Measurements from ENCODE around the gene PTCD2. TPM values are rescaled to one million over a fixed set of nuclear protein-coding genes. Genes with fewer than 3 reads are reported as not detected.

Gene PTCD2
- 6.7 TPM for total RNA-seq (ENCODE audit: unreplicated experiment)
- long read RNA-seq, partial matches to known transcripts: 1 of 1 reads
- long read RNA-seq, other reads (novel, unspliced or antisense): 0 of 1 reads

- peak; percentile 95 for DNase-seq
- Mint-ChIP-seq H3K9me3 (ENCODE audit: unreplicated experiment) (no peaks in the 10 kb centered on the region), H3K27me3 (ENCODE audit: unreplicated experiment) (no peaks in the 10 kb centered on the region), H3K4me3 (ENCODE audit: unreplicated experiment) (peak within 1 kb of the TSS; percentile 99), H3K36me3 (ENCODE audit: unreplicated experiment) (no peaks in the 10 kb centered on the region), H3K4me1 (ENCODE audit: low read depth, unreplicated experiment) (peaks cover 2% of the 10 kb centered on the region), H3K27ac (ENCODE audit: unreplicated experiment) (peak within 1 kb of the TSS; percentile 92)
- peak; percentile 39 for TF ChIP-seq CTCF (IDR thresholded peaks at IDR 0.05; ENCODE audit: partially characterized antibody, unreplicated experiment)
Measured at GRCh38 chr5:72319976-72320752, at the start of gene PTCD2, which contains the start of gene MRPS27. Gene PTCD2, plus strand, starts transcription at chr5:72320373. Its CDS starts 10 bp downstream, at chr5:72320383. Gene MRPS27, minus strand, starts transcription at chr5:72320240. Its CDS starts 19 bp downstream, at chr5:72320221.

GRCh38 chr5:72271702-72272101 is 48.5 kb upstream of the PTCD2 start:
- TF ChIP-seq CTCF (IDR thresholded peaks at IDR 0.05; ENCODE audit: partially characterized antibody, unreplicated experiment): no peak
- no peak for DNase-seq
- Mint-ChIP-seq H3K27me3 (ENCODE audit: unreplicated experiment) (no peaks in the 10 kb centered on the region), H3K9me3 (ENCODE audit: unreplicated experiment) (peaks cover 4% of the 10 kb centered on the region), H3K36me3 (ENCODE audit: unreplicated experiment) (peaks cover 9% of the 10 kb centered on the region), H3K27ac (ENCODE audit: unreplicated experiment) (peak overlapping the region; percentile 78), H3K4me1 (ENCODE audit: low read depth, unreplicated experiment) (peaks cover 18% of the 10 kb centered on the region), H3K4me3 (ENCODE audit: unreplicated experiment) (no peak overlapping the region)

- Mint-ChIP-seq H3K36me3 (ENCODE audit: unreplicated experiment) (peaks cover 9% of the 10 kb centered on the region), H3K4me1 (ENCODE audit: low read depth, unreplicated experiment) (peaks cover 18% of the 10 kb centered on the region), H3K27me3 (ENCODE audit: unreplicated experiment) (no peaks in the 10 kb centered on the region), H3K4me3 (ENCODE audit: unreplicated experiment) (no peak overlapping the region), H3K27ac (ENCODE audit: unreplicated experiment) (peak overlapping the region; percentile 33), H3K9me3 (ENCODE audit: unreplicated experiment) (peaks cover 6% of the 10 kb centered on the region)
- TF ChIP-seq CTCF (IDR thresholded peaks at IDR 0.05; ENCODE audit: partially characterized antibody, unreplicated experiment): no peak
- no peak for DNase-seq
Measured at GRCh38 chr5:72272398-72272797, 47.8 kb upstream of the PTCD2 start.

GRCh38 chr5:72273547-72273946 is 46.6 kb upstream of the PTCD2 start:
- H3K4me1 Mint-ChIP-seq (ENCODE audit: low read depth, unreplicated experiment): peaks cover 18% of the 10 kb centered on the region
- no peak for DNase-seq
- peaks cover 2% of the 10 kb centered on the region for H3K27me3 Mint-ChIP-seq (ENCODE audit: unreplicated experiment)
- peaks cover 9% of the 10 kb centered on the region for H3K36me3 Mint-ChIP-seq (ENCODE audit: unreplicated experiment)
- H3K27ac Mint-ChIP-seq (ENCODE audit: unreplicated experiment): no peak overlapping the region
- no peak for TF ChIP-seq CTCF (IDR thresholded peaks at IDR 0.05; ENCODE audit: partially characterized antibody, unreplicated experiment)
- peaks cover 8% of the 10 kb centered on the region for H3K9me3 Mint-ChIP-seq (ENCODE audit: unreplicated experiment)
- no peak overlapping the region for H3K4me3 Mint-ChIP-seq (ENCODE audit: unreplicated experiment)

- H3K27ac Mint-ChIP-seq (ENCODE audit: unreplicated experiment): no peak overlapping the region
- no peak overlapping the region for H3K4me3 Mint-ChIP-seq (ENCODE audit: unreplicated experiment)
Measured at GRCh38 chr5:72276219-72276752, 43.9 kb upstream of the PTCD2 start.

More at GRCh38 chr5:72276219-72276752, 43.9 kb upstream of the PTCD2 start:
- H3K27me3 Mint-ChIP-seq (ENCODE audit: unreplicated experiment): peaks cover 2% of the 10 kb centered on the region
- no peak for DNase-seq
- peaks cover 8% of the 10 kb centered on the region for H3K9me3 Mint-ChIP-seq (ENCODE audit: unreplicated experiment)
- peaks cover 16% of the 10 kb centered on the region for H3K4me1 Mint-ChIP-seq (ENCODE audit: low read depth, unreplicated experiment)
- peaks cover 9% of the 10 kb centered on the region for H3K36me3 Mint-ChIP-seq (ENCODE audit: unreplicated experiment)
- no peak for TF ChIP-seq CTCF (IDR thresholded peaks at IDR 0.05; ENCODE audit: partially characterized antibody, unreplicated experiment)

Measured in glutamatergic neuron (in vitro differentiated cells).